A673 (cell line): ENCODE data around the gene CDON.

Source experiments
- CTCF ChIP-seq: fragments of 300-800, 200-600 bp; sonication (generic); conservative IDR thresholded peaks from 2 replicates; pipeline ENCODE4 v1.5.1; 2017; ENCODE audit warnings: low read depth, mild to moderate bottlenecking, antibody characterized with exemption, low read length, moderate library complexity, mixed read lengths
- EZH2 ChIP-seq: fragments of 200-600 bp; sonication (generic); IDR thresholded peaks from 2 replicates; pipeline ENCODE4 v1.6.1; 2017; ENCODE audit warnings: borderline replicate concordance, low read depth, mild to moderate bottlenecking, mixed read lengths, antibody characterized with exemption, low read length; ENCODE audit not compliant: poor library complexity, severe bottlenecking

GRCh38 chr11:125942771-125943428 is 119.8 kb downstream of the CDON start:
- TF ChIP-seq CTCF (no peak), EZH2 (no peak)
